Right renal pelvis (tissue), 4 donors: ENCODE measurements around the gene EPC2. TPM values are rescaled to one million over a fixed set of nuclear protein-coding genes. Genes with fewer than 3 reads are reported as not detected.
"Not testable (repeated sequence)": the region's sequence is repeated elsewhere in the genome, so short reads cannot be mapped to it uniquely, and the experiment has no call there.

Experiments used
- DNase-seq, 4 donors: peaks; one replicate each; pipeline ENCODE4 v3.0.0-alpha.2; 2013; ENCODE audit warnings: low read depth in 4 of 4, low spot score in 3 of 4, missing footprints in 1 of 4
- polyA plus RNA-seq, 4 donors: library from polyadenylated mRNA; unstranded; fragments of 120-200 nt; gene quantifications; one replicate each; pipeline ENCODE4 v1.2.1, GENCODE V29; 2013; ENCODE audit not compliant: insufficient read length in 4 of 4

Gene EPC2
- polyA plus RNA-seq, 4 donors: 42.4 to 55.9 (median 53.3) TPM

DNA sequence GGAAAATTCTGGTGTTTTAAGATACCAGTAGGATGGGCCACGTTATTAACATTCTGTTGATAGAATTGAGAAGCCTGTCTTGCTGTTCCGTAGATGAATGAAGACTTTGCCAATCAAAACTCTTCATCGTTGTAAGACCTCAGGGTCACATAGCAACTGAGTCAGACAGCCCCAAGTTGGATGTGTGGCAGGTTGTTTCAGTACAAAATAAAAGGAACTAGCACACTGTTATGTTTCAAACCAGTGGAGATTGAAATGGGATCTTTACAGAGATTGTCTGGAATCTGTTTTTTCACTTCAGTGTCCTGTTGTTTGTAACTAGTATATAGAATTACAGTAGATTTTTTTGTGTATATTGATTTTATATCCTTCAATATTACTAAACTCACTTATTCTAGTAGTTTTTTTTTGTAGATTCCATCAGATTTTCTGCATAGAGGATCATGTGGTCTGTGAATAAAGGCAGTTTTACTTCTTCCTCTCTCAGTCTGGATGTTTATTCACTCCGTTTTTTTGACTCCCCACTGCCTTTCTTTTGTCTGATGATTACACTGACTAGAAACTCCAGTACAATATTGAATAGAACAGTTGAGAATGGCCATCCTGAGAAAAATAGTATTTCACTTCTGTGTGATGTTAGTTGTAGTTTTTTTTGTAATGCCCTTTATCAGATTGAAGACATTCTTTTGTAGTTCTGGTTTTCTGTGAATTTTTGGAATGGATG lies 22.7 kb downstream of the EPC2 start:
- no peak for DNase-seq

GRCh38 chr2:148670773-148671172 lies 26.2 kb downstream of the EPC2 start:
- no peak for DNase-seq

DNA sequence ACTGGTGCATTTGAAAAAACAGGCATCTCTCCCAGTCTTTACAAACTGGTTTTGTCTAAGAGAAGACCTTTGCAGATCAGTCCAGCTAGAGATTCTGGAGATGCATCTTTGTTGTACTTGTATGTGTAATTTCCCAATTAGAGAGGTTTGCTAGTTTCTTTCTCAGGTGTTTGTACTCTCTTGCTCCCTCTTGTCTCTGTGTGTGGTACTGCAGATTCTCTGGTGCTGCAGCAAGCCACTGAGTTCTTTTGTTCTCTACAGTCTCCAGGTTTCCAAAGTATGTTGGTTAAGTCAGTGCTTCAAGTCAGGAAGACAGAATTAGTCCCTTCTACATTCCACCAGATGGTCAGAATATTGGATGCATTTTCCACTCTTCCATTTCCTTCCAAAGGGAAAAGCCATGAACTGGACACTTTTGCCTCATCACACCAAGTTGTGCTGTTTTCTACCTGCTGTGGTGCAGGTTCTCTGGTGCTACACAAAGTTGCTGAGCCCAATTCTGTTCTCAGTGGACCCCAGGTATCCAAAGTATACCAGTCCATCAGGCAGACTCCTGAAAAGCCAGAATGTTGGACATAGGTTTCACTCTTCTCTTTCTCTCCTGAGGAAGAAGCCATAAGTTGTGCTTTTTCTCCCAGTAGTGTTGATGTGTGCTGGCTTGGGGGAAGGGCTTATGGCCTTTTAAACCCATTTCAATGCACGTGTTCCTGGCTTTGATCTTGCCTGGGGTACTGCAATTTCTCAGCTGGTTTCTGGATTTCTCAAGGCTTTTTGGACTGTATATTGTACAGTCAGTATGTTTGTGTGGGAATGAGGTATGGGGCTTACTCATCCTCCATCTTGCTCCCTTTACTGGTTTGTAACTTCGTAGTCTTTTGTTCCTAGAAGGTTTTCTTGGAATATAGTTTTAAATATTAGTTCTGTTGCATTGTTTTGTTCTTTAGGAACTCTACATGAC lies 29.8 kb downstream of the EPC2 start:
- DNase-seq: no peak

GRCh38 chr2:148675708-148676107 lies 31.2 kb downstream of the EPC2 start:
- no peak for DNase-seq

- not testable (repeated sequence) for DNase-seq
Measured at GRCh38 chr2:148678302-148679179, 34.0 kb downstream of the EPC2 start.

DNA sequence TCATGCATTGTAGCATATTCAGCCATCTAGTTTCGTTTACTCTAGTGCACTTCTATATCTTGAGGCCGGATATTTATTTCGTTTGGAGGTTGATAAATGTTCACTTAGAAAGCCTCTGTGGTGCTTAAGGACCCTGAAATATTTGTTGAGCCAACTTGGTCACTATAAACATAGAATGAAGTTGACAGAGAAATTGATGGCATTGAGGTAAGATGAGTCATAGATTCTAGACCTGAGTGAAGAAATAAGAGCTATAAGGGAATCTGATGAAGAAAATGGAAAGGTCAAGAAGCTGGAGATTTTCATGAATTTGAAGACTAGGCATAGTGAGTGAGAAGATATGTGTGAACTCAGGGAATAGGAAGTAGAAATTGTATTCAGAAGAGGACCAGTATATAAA lies 35.9 kb downstream of the EPC2 start:
- DNase-seq: no peak

- no peak for DNase-seq
Measured at GRCh38 chr2:148681443-148681842, 36.9 kb downstream of the EPC2 start.

DNA sequence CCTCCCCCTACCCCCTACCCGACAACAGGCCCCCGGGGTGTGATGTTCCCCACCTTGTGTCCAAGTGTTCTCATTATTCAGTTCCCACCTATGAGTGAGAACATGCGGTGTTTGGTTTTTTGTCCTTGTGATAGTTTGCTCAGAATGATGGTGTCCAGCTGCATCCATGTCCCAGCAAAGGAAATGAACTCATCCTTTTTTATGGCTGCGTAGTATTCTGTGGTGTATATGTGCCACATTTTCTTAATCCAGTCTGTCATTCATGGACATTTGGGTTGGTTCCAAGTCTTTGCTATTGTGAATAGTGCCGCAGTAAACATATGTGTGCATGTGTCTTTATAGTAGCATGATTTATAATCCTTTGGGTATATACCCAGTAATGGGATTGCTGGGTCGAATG lies 37.3 kb downstream of the EPC2 start:
- DNase-seq: not testable (repeated sequence)

DNA sequence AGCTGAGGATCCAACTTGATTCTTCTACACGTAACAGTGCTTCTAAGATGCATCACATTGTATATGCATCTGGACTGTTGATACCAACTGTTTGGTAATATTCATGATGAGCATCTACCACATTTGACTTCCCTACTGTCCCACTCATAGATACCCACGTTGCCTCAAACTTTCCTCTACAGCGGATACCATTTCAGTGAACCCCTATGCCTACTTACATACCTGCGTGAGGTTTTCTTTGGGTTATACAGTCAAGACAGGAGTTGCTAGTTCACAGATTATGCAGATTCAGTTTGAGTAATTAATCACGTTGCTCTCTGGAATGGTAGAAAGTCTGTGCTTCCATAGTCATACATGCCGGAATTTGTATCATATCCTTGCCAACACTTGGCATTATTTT lies 40.0 kb downstream of the EPC2 start:
- no peak for DNase-seq

DNA sequence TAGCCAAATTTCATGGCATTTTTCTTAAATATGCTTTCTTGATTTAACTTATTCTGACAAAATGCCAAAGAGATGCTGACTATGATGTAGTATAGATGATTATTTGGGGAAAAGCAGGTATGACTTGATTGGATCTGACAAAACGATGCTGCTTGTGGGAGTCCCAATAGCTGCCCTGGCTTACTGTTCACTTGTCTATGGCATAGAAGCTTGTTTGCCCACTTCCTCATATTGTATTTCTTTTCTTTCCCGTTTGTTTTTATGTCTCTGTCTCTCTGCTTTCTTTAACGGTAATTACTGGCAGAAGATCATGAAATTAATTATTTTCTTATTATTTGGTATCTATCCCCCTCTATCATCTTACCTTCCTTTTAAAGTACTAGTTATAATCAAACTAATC lies 43.0 kb downstream of the EPC2 start:
- DNase-seq: no peak

GRCh38 chr2:148688011-148688410 lies 43.5 kb downstream of the EPC2 start:
- not testable (repeated sequence) for DNase-seq

DNA sequence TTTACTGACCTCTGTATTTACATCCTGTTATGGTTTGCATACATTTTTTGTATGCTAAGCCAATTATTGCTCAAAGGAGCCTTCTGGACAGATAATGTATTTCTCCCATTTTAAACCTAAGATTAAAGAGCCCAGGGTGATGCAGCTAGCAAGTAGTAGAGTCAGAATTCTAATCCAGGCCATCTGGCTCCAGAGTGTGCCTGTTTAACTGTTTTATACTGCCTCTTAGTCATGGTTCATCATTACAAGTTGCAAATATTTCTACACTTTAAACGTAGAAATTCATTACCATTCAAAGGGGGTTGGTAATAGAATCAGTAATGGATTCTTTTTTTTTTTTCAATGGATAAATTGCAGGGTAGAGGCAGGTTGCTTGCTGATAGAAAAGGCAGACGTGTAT lies 52.4 kb downstream of the EPC2 start:
- DNase-seq: no peak

GRCh38 chr2:148699830-148700229 lies 55.3 kb downstream of the EPC2 start:
- no peak for DNase-seq

GRCh38 chr2:148701039-148701438 lies 56.5 kb downstream of the EPC2 start:
- DNase-seq: no peak

- DNase-seq: no peak
Measured at GRCh38 chr2:148701877-148702276, 57.3 kb downstream of the EPC2 start.

GRCh38 chr2:148702475-148702874 lies 57.9 kb downstream of the EPC2 start:
- no peak for DNase-seq

- no peak for DNase-seq
Measured at GRCh38 chr2:148704247-148704646, 59.7 kb downstream of the EPC2 start.

GRCh38 chr2:148716378-148716920 lies 71.9 kb downstream of the EPC2 start:
- no peak for DNase-seq

GRCh38 chr2:148718039-148718438 lies 73.5 kb downstream of the EPC2 start:
- DNase-seq: no peak

DNA sequence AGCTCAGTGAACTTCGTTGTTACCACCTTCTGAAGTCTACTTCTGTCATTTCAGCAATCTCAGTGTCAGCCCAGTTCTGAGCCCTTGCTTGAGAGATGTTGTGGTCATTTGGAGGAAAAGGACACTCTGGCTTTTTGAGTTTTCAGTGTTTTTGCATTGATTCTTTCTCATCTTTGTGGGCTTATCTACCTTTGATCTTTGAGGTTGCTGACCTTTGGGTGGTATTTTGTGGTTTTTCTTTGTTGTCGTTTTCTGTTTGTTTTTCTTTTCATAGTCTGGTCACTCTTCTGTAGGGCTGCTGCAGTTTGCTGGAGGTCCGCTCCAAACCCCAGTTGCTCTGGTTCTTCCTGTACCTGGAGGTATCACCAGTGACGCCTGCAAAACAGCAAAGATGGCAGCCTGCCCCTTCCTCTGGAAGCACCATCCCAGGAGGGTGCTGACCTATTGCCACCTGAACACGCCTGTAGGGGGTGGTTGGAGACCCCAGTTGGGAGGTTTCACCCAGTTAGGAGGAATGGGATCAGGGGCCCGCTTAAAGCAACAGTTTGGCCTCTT lies 74.7 kb downstream of the EPC2 start:
- no peak for DNase-seq
